BE2C (cell line): Measurements from ENCODE around the gene PTPRA.

Experiments
- DNase-seq: peaks from one replicate; pipeline ENCODE4 v3.0.0-alpha.2; 2020
- H3K27me3 ChIP-seq: fragments of 250-450 bp; sonication (Bioruptor Pico); 2 replicates; pipeline ENCODE4 v1.5.1; 2020; ENCODE audit warnings: mild to moderate bottlenecking
- H3K36me3 ChIP-seq: fragments of 250-450 bp; sonication (Bioruptor Pico); 2 replicates; pipeline ENCODE4 v1.5.1; 2020; ENCODE audit warnings: mild to moderate bottlenecking
- H3K4me1 ChIP-seq: fragments of 250-450 bp; sonication (Bioruptor Pico); 2 replicates; pipeline ENCODE4 v1.5.1; 2020
- H3K4me3 ChIP-seq: 2 replicates; pipeline ENCODE4 v1.5.1; 2011; ENCODE audit warnings: low read depth, low read length
- H3K9me3 ChIP-seq: fragments of 250-450 bp; sonication (Bioruptor Pico); 2 replicates; pipeline ENCODE4 v1.5.1; 2020
- CTCF ChIP-seq: IDR thresholded peaks from 2 replicates; pipeline ENCODE4 v1.5.1; 2012; ENCODE audit warnings: mild to moderate bottlenecking, low read depth, low read length

PTPRA gene

GRCh38 chr20:3027987-3028386 lies 154.7 kb downstream of the PTPRA start:
- no peak for DNase-seq
- Histone ChIP-seq H3K36me3 (0 out of 2 replicates have a peak, but pooled peaks cover 3% of the 10 kb centered on the region), H3K4me1 (no peaks in the 10 kb centered on the region), H3K27me3 (no peaks in the 10 kb centered on the region), H3K9me3 (no peaks in the 10 kb centered on the region), H3K4me3 (no peak overlapping the region)
- TF ChIP-seq CTCF: no peak

DNA sequence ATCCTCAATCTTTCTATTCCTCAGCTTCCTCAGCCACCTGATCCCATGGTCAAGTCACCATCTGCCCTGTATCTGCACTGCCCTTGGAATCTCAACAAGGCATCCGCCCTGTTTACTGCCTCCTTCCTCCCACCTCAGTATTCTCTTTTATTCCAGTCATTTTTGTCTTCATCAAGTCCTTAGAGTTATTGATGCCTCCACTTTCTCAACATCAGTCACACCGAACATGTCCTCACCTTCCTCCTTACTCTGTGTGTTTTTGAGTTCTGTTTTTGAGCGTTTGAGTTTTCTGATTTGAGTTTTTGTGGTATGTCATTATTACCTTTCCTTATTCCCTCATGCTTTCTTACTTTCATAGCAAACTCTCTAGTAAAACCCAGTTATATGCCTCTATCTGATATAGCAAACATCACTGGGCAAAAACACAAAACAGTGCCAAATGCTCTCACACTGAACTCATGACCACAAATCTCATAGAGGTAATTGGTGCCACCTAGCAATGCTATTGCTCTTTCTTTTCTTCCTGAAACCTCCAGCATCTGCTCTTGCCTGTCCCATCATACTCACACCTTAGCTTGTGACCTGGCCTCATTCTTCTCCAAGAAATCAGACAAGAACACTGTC lies 158.4 kb downstream of the PTPRA start:
- no peaks in the 10 kb centered on the region for H3K27me3 ChIP-seq
- no peak for DNase-seq
- H3K4me1 ChIP-seq: no peaks in the 10 kb centered on the region
- H3K36me3 ChIP-seq: no peaks in the 10 kb centered on the region
- no peak for TF ChIP-seq CTCF
- no peaks in the 10 kb centered on the region for H3K9me3 ChIP-seq
- H3K4me3 ChIP-seq: no peak overlapping the region

GRCh38 chr20:3032624-3033023 lies 159.3 kb downstream of the PTPRA start:
- H3K4me3 ChIP-seq: no peak overlapping the region
- no peaks in the 10 kb centered on the region for H3K9me3 ChIP-seq
- no peak for TF ChIP-seq CTCF
- DNase-seq: no peak
- H3K27me3 ChIP-seq: no peaks in the 10 kb centered on the region
- no peaks in the 10 kb centered on the region for H3K4me1 ChIP-seq
- no peaks in the 10 kb centered on the region for H3K36me3 ChIP-seq

- no peak for DNase-seq
- Histone ChIP-seq H3K4me3 (no peak overlapping the region), H3K27me3 (no peaks in the 10 kb centered on the region), H3K4me1 (no peaks in the 10 kb centered on the region), H3K36me3 (no peaks in the 10 kb centered on the region), H3K9me3 (no peaks in the 10 kb centered on the region)
- no peak for TF ChIP-seq CTCF
Observed at GRCh38 chr20:3037654-3038053, 164.4 kb downstream of the PTPRA start.

- Histone ChIP-seq H3K27me3 (no peaks in the 10 kb centered on the region), H3K9me3 (no peaks in the 10 kb centered on the region), H3K4me3 (no peak overlapping the region), H3K36me3 (no peaks in the 10 kb centered on the region), H3K4me1 (no peaks in the 10 kb centered on the region)
- no peak for DNase-seq
- TF ChIP-seq CTCF: no peak
Observed at GRCh38 chr20:3038454-3038853, 165.2 kb downstream of the PTPRA start.

GRCh38 chr20:3039426-3039825 lies 166.1 kb downstream of the PTPRA start:
- no peaks in the 10 kb centered on the region for H3K36me3 ChIP-seq

More at GRCh38 chr20:3039426-3039825, 166.1 kb downstream of the PTPRA start:
- H3K9me3 ChIP-seq: no peaks in the 10 kb centered on the region
- H3K4me3 ChIP-seq: no peak overlapping the region
- no peaks in the 10 kb centered on the region for H3K4me1 ChIP-seq
- no peak for DNase-seq
- TF ChIP-seq CTCF: no peak
- H3K27me3 ChIP-seq: no peaks in the 10 kb centered on the region
